DMS114 treated with DMSO at 0.1 percent for 48 hours (cell line): Measurements from ENCODE around the gene ZSCAN30.
"Not testable (repeated sequence)": the region's sequence is repeated elsewhere in the genome, so short reads cannot be mapped to it uniquely, and the experiment has no call there.

Experiments
- DNase-seq: peaks from one replicate; lab custom pipeline; 2025; ENCODE audit not compliant: unreplicated experiment; lab: John Stamatoyannopoulos, UW

ZSCAN30 gene

DNA sequence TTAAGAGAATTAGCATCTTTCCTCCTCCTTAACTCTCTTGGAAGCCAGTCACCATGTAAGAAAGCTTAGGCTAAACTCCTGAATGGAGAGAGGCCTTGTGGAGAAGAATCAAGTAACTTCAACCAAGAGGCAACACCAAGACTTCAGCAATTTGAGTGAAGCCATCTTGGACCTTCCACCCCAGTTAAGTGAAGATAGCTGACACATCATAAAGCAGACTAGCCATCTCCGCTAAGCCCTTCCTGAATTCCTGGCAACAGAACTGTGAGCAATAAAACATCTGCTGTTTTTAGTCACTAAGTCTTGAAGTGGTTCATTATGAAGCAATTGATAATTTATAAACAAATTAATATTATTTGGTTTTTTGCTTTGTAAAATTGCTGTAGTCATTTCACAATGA, 50.7 kb downstream of the ZSCAN30 start:
- no peak for DNase-seq

DNA sequence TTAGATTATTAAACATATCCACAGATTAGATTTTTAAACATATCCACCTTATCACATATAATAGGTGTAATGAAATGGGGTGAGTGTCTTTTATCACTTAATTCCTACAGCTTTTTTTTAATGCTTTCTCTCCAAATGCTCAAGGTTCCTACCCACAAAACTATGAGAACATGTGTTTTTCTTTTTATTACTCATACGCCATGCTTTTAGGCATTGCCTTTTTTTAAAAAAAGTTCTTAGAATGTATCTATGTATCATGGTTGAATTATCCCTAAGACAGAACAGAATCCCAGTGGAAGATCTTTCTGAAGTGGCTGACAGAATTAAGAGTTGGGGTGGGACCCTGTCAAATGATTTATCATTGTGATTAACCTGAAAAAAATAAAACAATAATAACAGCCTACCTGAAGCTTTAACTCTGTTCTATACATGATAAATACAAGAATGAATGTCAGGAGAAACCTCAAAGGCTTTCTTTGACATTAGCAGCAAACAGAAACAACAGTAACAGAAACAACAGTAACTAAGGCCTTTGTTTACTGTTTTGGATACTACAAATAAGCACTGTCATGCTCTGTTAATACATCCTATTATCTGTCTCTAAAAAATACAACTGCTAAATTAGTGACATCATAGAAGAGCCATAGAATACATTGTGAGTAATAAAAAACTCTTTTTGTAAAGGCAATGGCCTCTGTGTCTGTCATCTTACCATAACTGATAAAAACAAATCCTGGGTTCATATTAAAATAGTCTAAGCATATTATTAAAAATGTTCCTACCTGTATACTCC, 53.3 kb downstream of the ZSCAN30 start:
- no peak for DNase-seq

DNA sequence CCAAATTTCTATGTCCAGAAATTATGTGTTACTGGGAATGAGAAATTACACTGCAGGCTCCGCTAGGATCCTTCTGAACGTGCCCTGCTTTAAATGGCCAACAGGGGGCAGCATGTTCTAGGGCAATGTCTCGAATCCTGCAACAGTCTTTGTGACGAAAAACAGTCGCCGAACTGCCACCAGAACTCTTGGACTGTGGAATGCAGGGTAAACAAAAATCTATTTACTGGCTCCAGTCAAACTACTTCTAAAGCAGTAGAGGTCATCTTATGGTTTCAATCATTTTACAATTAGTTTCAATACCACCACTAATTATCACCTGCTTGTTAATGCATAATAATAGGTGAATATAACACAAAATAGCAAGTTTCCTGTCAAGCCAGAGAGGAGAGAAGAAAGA, 59.0 kb downstream of the ZSCAN30 start:
- DNase-seq, result peak; percentile 73

DNA sequence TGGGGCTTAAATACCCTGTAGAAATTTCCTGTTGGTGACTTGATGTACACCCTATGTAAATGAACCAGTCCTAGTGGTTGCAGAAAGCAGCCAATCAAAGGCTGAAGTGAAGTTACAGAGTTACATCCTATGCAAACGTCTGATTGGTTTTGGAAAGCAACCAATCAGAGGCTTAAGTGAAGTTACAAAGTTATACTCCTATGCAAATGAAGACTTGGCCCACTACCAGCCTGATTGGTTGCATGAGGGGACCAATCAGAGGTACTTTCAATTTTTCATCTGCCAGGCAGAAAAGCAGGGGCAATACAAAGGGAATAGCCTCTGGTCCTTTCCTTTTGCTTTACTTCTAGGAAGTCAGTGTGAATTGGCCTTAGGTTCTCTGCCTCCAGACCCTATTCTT, 62.8 kb downstream of the ZSCAN30 start:
- no peak for DNase-seq

DNA sequence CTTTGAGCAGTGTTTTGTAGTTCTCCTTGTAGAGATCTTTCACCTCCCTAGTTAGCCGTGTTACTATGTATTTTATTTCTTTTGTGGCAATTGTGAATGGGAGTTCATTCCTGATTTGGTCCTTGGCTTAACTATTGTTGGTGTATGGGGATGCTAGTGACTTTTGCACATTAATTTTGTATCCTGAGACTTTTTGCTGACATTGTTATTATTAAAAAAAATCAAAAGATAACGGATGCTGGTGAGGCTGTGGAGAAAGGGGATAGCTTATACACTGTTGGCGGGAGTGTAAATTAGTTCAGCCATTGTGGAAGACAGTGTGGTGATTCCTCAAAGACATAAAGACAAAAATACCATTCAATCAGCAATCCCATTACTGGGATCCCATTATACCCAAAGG, 66.2 kb downstream of the ZSCAN30 start:
- no peak for DNase-seq

- DNase-seq, result no peak
Measured at GRCh38 chr18:35220424-35220823, 69.6 kb downstream of the ZSCAN30 start.

DNA sequence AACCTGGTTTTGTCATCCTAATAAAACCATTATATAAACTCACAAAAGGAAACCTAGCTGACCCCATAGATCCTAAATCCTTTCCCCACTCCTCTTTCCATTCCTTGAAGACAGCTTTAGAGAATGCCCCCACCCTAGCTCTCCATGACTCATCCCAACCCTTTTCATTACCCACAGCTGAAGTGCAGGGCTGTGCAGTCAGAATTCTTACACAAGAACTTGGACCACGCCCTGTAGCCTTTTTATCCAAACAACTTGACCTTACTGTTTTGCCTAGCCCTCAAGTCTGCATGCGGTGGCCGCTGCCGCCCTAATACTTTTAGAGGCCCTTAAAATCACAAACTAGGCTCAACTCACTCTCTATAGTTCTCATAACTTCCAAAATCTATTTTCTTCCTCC, 70.7 kb downstream of the ZSCAN30 start:
- DNase-seq, result not testable (repeated sequence)

DNA sequence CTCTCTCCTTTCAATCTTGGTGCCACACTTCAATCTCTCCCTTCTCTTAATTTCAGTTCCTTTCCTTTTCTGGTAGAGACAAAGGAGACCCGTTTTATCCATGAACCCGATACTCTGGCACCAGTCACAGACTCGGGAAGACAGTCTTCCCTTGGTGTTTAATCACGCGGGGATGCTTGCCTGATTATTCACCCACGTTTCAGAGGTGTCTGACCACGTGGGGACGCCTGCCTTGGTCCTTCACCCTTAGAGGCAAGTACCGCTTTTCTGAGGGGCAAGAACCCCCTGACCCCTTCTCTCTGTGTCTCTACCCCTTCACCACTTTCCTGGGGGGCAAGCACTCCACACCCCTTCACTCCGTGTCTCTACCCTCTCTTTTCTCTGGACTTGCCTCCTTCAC, 73.4 kb downstream of the ZSCAN30 start:
- DNase-seq, result not testable (repeated sequence)

DNA sequence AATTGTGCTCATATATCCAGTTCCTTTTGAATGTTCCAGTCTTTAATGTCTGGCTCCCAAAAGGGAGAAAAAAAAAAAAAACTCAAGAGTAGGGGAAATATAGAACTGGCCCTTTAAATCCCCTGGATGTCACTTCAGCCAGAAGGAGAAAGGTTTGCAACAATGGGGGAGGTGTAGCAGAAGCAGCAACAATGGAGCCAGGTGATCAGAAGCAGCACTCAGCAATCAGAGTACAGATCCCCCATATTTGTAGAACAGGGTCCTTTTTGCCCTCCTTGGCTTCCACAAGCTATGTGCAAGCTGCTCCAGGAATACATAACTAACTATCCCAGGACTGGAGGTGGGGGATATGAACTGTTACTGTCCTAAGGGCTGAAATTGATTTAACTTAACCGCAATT, 75.0 kb downstream of the ZSCAN30 start:
- no peak for DNase-seq

DNA sequence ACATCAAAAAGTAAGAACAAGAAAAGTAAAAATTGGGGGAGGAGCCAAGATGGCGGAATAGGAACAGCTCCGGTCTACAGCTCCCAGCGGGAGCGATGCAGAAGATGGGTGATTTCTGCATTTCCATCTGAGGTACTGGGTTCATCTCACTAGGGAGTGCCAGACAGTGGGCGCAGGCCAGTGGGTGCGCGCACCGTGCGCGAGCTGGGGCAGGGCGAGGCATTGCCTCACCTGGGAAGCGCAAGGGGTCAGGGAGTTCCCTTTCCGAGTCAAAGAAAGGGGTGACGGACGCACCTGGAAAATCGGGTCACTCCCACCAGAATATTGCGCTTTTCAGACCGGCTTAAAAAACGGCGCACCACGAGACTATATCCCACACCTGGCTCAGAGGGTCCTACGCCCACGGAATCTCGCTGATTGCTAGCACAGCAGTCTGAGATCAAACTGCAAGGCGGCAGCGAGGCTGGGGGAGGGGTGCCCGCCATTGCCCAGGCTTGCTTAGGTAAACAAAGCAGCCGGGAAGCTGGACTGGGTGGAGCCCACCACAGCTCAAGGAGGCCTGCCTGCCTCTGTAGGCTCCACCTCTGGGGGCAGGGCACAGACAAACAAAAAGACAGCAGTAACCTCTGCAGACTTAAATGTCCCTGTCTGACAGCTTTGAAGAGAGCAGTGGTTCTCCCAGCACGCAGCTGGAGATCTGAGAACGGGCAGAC, 84.1 kb downstream of the ZSCAN30 start:
- DNase-seq, result not testable (repeated sequence)

DNA sequence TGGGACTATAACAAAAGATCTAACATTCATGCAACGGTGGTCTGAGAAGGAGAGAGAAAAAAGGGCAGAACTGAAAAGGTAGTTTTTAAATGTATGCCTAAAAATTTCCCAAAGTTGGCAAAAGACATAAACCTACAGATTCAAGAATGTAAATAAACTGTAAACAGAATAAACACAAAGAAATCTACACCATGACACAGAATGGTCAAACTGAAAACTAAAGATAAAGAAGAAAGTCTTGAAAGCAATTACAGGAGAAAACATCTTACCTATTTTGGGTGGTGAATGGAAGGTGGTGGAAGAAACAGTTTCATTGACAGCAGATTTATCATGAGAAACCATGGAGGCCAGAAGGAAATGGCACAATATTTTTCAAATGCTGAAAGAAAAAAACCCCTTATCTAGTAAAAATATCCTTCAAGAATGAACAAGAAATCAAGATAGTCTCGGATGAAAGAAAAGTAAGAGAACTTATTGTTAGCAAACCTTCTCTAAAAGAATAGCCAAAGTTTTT, 84.8 kb downstream of the ZSCAN30 start:
- DNase-seq, result no peak

- no peak for DNase-seq
Measured at GRCh38 chr18:35203067-35203466, 87.0 kb downstream of the ZSCAN30 start.

- DNase-seq, result no peak
Measured at GRCh38 chr18:35201256-35201931, 88.6 kb downstream of the ZSCAN30 start.
